ENCODE data around the gene STARD8.

STARD8 gene

GRCh38 chrX:68719904-68720614, 72.6 kb downstream of the STARD8 start:
- Histone ChIP-seq H3K4me3 (no peak overlapping the region), H4K20me1 (peaks cover 0 to 32% (median 0%) of the 10 kb centered on the region in 11 experiments; a peak in 7 of 22 replicates), H3K4me1 (no peaks in the 10 kb centered on the region), H3K9ac (no peak overlapping the region), H3K36me3 (peaks cover 0 to 44% (median 0%) of the 10 kb centered on the region in 11 experiments; a peak in 4 of 22 replicates), H3K27ac (no peak overlapping the region), H3K4me2 (no peak overlapping the region), H3K27me3 (peaks cover 52 to 100% (median 94%) of the 10 kb centered on the region in 11 experiments), H3K9me3 (replicated peaks in 1 of 11) (no peaks in the 10 kb centered on the region)
- TF ChIP-seq Cebpa-rat (IDR thresholded peaks at IDR 0.05), result no peak

GRCh38 chrX:68720851-68721250, 73.4 kb downstream of the STARD8 start:
- H3K4me3 ChIP-seq, result no peak overlapping the region
- H4K20me1 ChIP-seq, result peaks cover 0 to 32% (median 0%) of the 10 kb centered on the region in 11 experiments; a peak in 6 of 22 replicates
- TF ChIP-seq Cebpa-rat (IDR thresholded peaks at IDR 0.05), result no peak
- no peak overlapping the region for H3K9ac ChIP-seq
- H3K27ac ChIP-seq, result no peak overlapping the region
- H3K4me1 ChIP-seq, result no peaks in the 10 kb centered on the region
- no peak overlapping the region for H3K4me2 ChIP-seq
- peaks cover 52 to 99% (median 90%) of the 10 kb centered on the region in 11 experiments for H3K27me3 ChIP-seq
- H3K9me3 ChIP-seq (replicated peaks in 1 of 11), result no peaks in the 10 kb centered on the region
- peaks cover 0 to 44% (median 0%) of the 10 kb centered on the region in 11 experiments; a peak in 4 of 22 replicates for H3K36me3 ChIP-seq

- Histone ChIP-seq H4K20me1 (peaks cover 0 to 32% (median 0%) of the 10 kb centered on the region in 11 experiments; a peak in 7 of 22 replicates), H3K4me3 (no peak overlapping the region), H3K36me3 (peaks cover 0 to 44% (median 0%) of the 10 kb centered on the region in 11 experiments; a peak in 4 of 22 replicates), H3K4me2 (no peak overlapping the region), H3K27ac (no peak overlapping the region), H3K27me3 (peaks cover 54 to 99% (median 90%) of the 10 kb centered on the region in 11 experiments), H3K9ac (no peak overlapping the region), H3K9me3 (replicated peaks in 1 of 11) (no peaks in the 10 kb centered on the region), H3K4me1 (no peaks in the 10 kb centered on the region)
- TF ChIP-seq Cebpa-rat (IDR thresholded peaks at IDR 0.05), result no peak
Observed at GRCh38 chrX:68721546-68721945, 74.1 kb downstream of the STARD8 start.

- peaks cover 0 to 43% (median 0%) of the 10 kb centered on the region in 11 experiments; a peak in 3 of 22 replicates for H3K36me3 ChIP-seq
- H3K9me3 ChIP-seq (replicated peaks in 1 of 11), result no peaks in the 10 kb centered on the region
- no peak for TF ChIP-seq Cebpa-rat (IDR thresholded peaks at IDR 0.05)
- H3K4me1 ChIP-seq, result no peaks in the 10 kb centered on the region
- H3K4me3 ChIP-seq, result no peak overlapping the region
- H3K9ac ChIP-seq, result no peak overlapping the region
- H3K27me3 ChIP-seq, result peaks cover 60 to 99% (median 90%) of the 10 kb centered on the region in 11 experiments
- no peak overlapping the region for H3K4me2 ChIP-seq
- peaks cover 0 to 32% (median 0%) of the 10 kb centered on the region in 11 experiments; a peak in 7 of 22 replicates for H4K20me1 ChIP-seq
- H3K27ac ChIP-seq, result no peak overlapping the region
Observed at GRCh38 chrX:68721991-68722860, 74.8 kb downstream of the STARD8 start.

DNA sequence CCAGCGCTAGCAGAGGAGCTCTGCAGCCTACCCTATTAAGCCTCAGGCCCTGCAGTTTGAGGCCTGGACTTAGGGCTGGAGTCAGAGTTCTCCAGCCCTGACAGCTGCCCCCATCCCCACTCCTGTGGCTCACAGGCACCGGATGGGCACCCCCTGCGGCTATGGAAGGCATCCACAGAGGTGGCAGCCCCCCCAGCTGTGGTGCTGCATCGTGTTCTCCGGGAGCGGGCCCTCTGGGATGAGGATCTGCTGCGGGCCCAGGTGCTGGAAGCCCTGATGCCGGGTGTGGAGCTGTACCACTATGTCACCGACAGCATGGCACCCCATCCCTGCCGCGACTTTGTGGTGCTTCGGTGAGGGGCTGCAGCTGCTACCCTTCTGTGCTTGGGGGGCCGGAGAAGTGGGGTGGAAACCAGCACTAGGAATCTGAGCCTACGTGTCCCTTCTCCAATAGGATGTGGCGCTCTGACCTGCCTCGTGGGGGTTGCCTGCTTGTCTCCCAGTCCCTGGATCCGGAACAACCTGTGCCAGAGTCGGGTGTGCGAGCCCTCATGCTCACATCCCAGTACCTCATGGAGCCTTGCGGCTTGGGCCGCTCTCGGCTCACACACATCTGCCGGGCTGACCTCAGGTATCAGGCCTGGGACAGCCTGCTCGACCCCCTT, 76.2 kb downstream of the STARD8 start:
- Histone ChIP-seq H3K4me2 (no peak overlapping the region), H3K4me1 (no peaks in the 10 kb centered on the region), H3K9ac (no peak overlapping the region), H3K9me3 (replicated peaks in 1 of 11) (no peaks in the 10 kb centered on the region), H3K36me3 (peaks cover 0 to 39% (median 0%) of the 10 kb centered on the region in 11 experiments; a peak in 3 of 22 replicates), H4K20me1 (peaks cover 0 to 32% (median 0%) of the 10 kb centered on the region in 11 experiments; a peak in 6 of 22 replicates), H3K4me3 (no peak overlapping the region), H3K27ac (no peak overlapping the region), H3K27me3 (peaks cover 61 to 99% (median 90%) of the 10 kb centered on the region in 11 experiments)
- no peak for TF ChIP-seq Cebpa-rat (IDR thresholded peaks at IDR 0.05)

- Histone ChIP-seq H4K20me1 (peaks cover 0 to 32% (median 0%) of the 10 kb centered on the region in 11 experiments; a peak in 6 of 22 replicates), H3K9me3 (replicated peaks in 1 of 11) (no peaks in the 10 kb centered on the region)
- no peak for TF ChIP-seq Cebpa-rat (IDR thresholded peaks at IDR 0.05)
Observed at GRCh38 chrX:68724531-68725020, 77.1 kb downstream of the STARD8 start.

GRCh38 chrX:68725756-68726365, 78.4 kb downstream of the STARD8 start:
- Histone ChIP-seq H3K4me3 (no peak overlapping the region), H3K9ac (no peak overlapping the region), H3K27me3 (peaks cover 53 to 95% (median 86%) of the 10 kb centered on the region in 11 experiments), H4K20me1 (peaks cover 0 to 25% (median 0%) of the 10 kb centered on the region in 11 experiments; a peak in 6 of 22 replicates), H3K4me1 (no peaks in the 10 kb centered on the region), H3K36me3 (peaks cover 0 to 37% (median 0%) of the 10 kb centered on the region in 11 experiments; a peak in 3 of 22 replicates), H3K4me2 (no peak overlapping the region), H3K27ac (no peak overlapping the region), H3K9me3 (replicated peaks in 1 of 11) (no peaks in the 10 kb centered on the region)
- TF ChIP-seq Cebpa-rat (IDR thresholded peaks at IDR 0.05), result no peak

More at GRCh38 chrX:68724531-68725020, 77.1 kb downstream of the STARD8 start:
- Histone ChIP-seq H3K4me2 (no peak overlapping the region), H3K36me3 (peaks cover 0 to 39% (median 0%) of the 10 kb centered on the region in 11 experiments; a peak in 3 of 22 replicates), H3K9ac (no peak overlapping the region), H3K27me3 (peaks cover 58 to 97% (median 89%) of the 10 kb centered on the region in 11 experiments), H3K27ac (no peak overlapping the region), H3K4me1 (no peaks in the 10 kb centered on the region), H3K4me3 (no peak overlapping the region)

DNA sequence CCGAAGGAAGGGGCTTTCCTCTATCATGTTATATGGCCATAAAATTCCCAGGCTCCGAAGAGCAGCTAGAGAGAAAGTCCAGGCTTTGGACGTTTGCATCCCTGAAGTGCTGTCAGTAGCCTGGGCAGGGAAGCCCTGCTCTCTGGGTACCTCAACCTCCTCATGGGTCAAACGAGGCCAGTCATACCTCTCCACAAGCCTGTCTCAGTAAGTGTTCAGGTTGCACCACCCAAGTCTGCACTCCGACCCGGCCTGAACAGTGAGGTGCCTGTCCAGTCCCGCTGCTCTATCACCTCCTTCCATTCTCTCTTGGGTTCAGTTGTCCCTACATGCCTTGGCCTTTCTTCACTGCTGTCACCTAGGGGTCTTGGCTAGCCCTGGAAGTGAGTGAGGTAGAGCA, 78.9 kb downstream of the STARD8 start:
- Histone ChIP-seq H3K27me3 (peaks cover 54 to 95% (median 86%) of the 10 kb centered on the region in 11 experiments), H3K9me3 (replicated peaks in 1 of 11) (no peaks in the 10 kb centered on the region), H3K9ac (no peak overlapping the region), H3K27ac (no peak overlapping the region), H3K36me3 (peaks cover 0 to 32% (median 0%) of the 10 kb centered on the region in 11 experiments; a peak in 3 of 22 replicates), H3K4me1 (no peaks in the 10 kb centered on the region), H4K20me1 (peaks cover 0 to 25% (median 0%) of the 10 kb centered on the region in 11 experiments; a peak in 6 of 22 replicates), H3K4me2 (no peak overlapping the region), H3K4me3 (no peak overlapping the region)
- TF ChIP-seq Cebpa-rat (IDR thresholded peaks at IDR 0.05), result no peak

Data from BLaER1 treated with 17β-estradiol and CSF1 and Interleukin-3, amounts not matched to agents 10 nM and 100 nM (cell line).